Measurements from ENCODE around the gene BNIP3. TPM values are rescaled to one million over a fixed set of nuclear protein-coding genes. Genes with fewer than 3 reads are reported as not detected.
"Not testable (repeated sequence)": the region's sequence is repeated elsewhere in the genome, so short reads cannot be mapped to it uniquely, and the experiment has no call there.

BNIP3 gene
- total RNA-seq, 1 donor from 2014 or later = 56.4 TPM

- H3K4me1 Mint-ChIP-seq (ENCODE audit: low read depth, unreplicated experiment) = peaks cover 10% of the 10 kb centered on the region
- no peak for TF ChIP-seq CTCF (IDR thresholded peaks at IDR 0.05; ENCODE audit: partially characterized antibody, unreplicated experiment)
- peaks cover 11% of the 10 kb centered on the region for H3K36me3 Mint-ChIP-seq (ENCODE audit: unreplicated experiment)
- peaks cover 6% of the 10 kb centered on the region for H3K27me3 Mint-ChIP-seq (ENCODE audit: unreplicated experiment)
- no peak overlapping the region for H3K4me3 Mint-ChIP-seq (ENCODE audit: unreplicated experiment)
- H3K27ac Mint-ChIP-seq (ENCODE audit: unreplicated experiment) = no peak overlapping the region
- DNase-seq = no peak
- H3K9me3 Mint-ChIP-seq (ENCODE audit: unreplicated experiment) = no peaks in the 10 kb centered on the region
Measured at GRCh38 chr10:131920151-131920550, 61.6 kb downstream of the BNIP3 start.

GRCh38 chr10:131919461-131919860 is 62.3 kb downstream of the BNIP3 start:
- peaks cover 10% of the 10 kb centered on the region for H3K4me1 Mint-ChIP-seq (ENCODE audit: low read depth, unreplicated experiment)
- DNase-seq; H3K9me3 Mint-ChIP-seq (ENCODE audit: unreplicated experiment); H3K4me3 Mint-ChIP-seq (ENCODE audit: unreplicated experiment); H3K27ac Mint-ChIP-seq (ENCODE audit: unreplicated experiment); H3K27me3 Mint-ChIP-seq (ENCODE audit: unreplicated experiment): not testable (repeated sequence)
- peaks cover 11% of the 10 kb centered on the region for H3K36me3 Mint-ChIP-seq (ENCODE audit: unreplicated experiment)

Other genes with a start within 250 kb of the BNIP3 start
- gene PPP2R2D, start 80.9 kb downstream of the BNIP3 start, total RNA-seq (ENCODE audit: unreplicated experiment) = 42.8 TPM
- 0.44 TPM for gene JAKMIP3, start 84.0 kb upstream of the BNIP3 start, total RNA-seq (ENCODE audit: unreplicated experiment)
- gene DPYSL4, start 205.0 kb upstream of the BNIP3 start, total RNA-seq (ENCODE audit: unreplicated experiment) = 402 TPM